ENCODE results near the gene CD300LB.

- no peak for TF ChIP-seq CTCF (IDR thresholded peaks at IDR 0.05)
- no peak for TF ChIP-seq POLR2A (IDR thresholded peaks at IDR 0.05)
Observed at GRCh38 chr17:74477411-74477810, 53.9 kb downstream of the CD300LB start.

Data from esophagus squamous epithelium (tissue), 4 donors.